Midbrain (tissue), 1 donor: ENCODE data around the gene SLC35G6.

ENCODE experiments used
- DNase-seq: peaks from one replicate; lab custom pipeline; 2025; lab: John Stamatoyannopoulos, UW

The SLC35G6 gene

DNA sequence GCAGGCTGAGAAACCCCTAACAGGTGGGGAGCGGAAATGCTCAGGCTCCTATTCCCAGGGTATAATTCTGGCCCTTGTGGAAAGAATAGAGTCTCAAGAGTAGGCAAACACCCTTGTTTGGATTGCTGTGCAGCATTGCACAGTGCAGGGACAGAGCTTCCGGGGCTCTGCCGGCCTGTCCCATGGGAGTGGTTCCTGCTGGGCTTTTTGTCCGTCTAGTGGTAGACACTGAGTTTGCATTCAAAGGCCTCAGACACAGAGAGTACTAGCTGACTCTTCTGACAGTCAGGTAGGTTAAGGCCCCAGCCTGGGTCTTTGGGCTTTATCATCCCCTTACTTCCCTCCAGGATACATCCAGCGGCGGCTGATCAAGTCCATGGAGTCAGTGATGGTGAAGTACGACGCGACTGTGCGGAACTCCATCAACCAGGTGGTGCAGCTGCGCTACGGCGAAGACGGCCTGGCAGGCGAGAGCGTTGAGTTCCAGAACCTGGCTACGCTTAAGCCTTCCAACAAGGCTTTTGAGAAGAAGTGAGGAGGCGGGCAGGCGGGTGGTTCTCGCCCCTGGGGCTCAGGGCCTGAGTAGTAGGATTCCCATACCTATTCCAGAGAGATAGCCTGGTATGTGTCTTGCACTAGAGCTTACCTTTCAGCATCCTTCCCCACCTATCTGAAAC lies 21.1 kb downstream of the SLC35G6 start:
- no peak for DNase-seq

- DNase-seq: no peak
Measured at GRCh38 chr17:7502987-7503386, 21.7 kb downstream of the SLC35G6 start.

DNA sequence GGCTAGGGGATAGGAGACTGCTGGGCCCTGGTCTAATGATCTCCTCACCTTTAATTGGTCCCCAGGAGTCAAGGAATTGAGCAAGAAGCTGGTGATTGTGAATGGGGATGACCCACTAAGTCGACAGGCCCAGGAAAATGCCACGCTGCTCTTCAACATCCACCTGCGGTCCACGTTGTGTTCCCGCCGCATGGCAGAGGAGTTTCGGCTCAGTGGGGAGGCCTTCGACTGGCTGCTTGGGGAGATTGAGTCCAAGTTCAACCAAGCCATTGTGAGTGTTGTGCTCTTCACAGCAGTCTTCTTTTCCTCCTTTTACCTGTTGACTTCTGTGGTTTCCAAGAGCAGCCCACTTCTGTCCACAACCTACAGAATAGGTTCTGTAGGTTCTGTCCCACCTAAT lies 22.3 kb downstream of the SLC35G6 start:
- no peak for DNase-seq

- DNase-seq: no peak
Measured at GRCh38 chr17:7508145-7508544, 26.9 kb downstream of the SLC35G6 start.

GRCh38 chr17:7508846-7509245 lies 27.6 kb downstream of the SLC35G6 start:
- no peak for DNase-seq

DNA sequence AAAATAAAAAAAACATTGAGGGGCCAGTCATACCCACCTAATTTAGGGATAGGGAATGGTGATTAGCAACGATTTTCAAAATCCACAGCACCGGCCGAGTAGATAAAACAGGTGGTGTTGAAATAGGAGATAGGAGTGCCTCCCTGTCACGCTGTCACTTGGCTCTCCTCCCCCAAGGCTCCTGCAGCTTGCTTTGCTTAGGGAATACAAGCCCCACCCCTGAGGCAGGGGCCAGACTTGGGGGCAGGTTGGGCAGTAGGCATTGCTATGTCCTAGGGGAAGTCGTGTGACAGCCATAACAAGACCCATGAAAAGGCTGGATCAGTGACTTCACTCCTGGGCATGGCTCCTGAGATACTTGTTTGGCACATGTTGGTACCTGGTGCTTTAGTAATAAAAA lies 28.7 kb downstream of the SLC35G6 start:
- no peak for DNase-seq

DNA sequence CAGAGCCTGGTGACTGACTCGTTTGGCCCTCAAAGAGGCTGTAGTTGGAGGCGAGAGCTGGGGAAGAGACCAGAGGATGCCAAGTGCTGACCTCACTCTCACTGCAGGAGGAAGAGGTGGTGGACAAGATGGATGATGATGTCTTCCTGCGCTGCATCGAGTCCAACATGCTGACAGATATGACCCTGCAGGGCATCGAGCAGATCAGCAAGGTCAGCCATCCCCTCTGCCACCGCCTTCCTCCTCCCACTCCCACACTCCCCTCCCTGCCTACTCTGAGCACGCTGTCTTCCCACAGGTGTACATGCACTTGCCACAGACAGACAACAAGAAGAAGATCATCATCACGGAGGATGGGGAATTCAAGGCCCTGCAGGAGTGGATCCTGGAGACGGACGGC lies 29.9 kb downstream of the SLC35G6 start:
- DNase-seq: no peak

- DNase-seq: no peak
Measured at GRCh38 chr17:7512105-7512504, 30.9 kb downstream of the SLC35G6 start.

- no peak for DNase-seq
Measured at GRCh38 chr17:7512824-7513540, 31.7 kb downstream of the SLC35G6 start.

DNA sequence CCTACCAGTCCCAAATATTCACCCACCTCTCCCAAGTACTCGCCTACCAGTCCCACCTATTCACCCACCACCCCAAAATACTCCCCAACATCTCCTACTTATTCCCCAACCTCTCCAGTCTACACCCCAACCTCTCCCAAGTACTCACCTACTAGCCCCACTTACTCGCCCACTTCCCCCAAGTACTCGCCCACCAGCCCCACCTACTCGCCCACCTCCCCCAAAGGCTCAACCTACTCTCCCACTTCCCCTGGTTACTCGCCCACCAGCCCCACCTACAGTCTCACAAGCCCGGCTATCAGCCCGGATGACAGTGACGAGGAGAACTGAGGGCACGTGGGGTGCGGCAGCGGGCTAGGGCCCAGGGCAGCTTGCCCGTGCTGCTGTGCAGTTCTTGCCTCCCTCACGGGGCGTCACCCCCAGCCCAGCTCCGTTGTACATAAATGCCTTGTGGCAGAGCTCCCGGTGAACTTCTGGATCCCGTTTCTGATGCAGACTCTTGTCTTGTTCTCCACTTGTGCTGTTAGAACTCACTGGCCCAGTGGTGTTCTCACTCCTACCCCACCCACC lies 32.7 kb downstream of the SLC35G6 start:
- no peak for DNase-seq

- DNase-seq: no peak
Measured at GRCh38 chr17:7515911-7516610, 34.8 kb downstream of the SLC35G6 start.

DNA sequence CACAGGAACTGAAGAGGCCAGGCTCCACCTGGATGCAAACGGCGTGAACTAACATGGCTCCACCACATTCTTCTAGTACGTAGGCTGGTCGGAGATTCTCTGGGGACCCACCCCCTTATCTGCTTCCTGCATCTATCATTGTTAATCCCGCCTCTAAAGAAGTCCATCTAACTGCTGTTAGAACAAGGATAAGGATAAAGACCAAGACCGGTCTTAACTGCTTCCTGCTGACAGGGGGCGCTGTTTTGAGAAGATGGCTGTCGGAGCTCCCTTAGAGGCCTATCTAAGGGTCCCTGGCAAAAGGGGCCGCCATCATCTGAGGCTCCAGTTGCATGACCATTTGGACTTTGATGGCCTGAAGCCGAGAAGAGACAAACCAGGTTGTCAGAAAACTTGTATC lies 41.8 kb downstream of the SLC35G6 start:
- DNase-seq: no peak

DNA sequence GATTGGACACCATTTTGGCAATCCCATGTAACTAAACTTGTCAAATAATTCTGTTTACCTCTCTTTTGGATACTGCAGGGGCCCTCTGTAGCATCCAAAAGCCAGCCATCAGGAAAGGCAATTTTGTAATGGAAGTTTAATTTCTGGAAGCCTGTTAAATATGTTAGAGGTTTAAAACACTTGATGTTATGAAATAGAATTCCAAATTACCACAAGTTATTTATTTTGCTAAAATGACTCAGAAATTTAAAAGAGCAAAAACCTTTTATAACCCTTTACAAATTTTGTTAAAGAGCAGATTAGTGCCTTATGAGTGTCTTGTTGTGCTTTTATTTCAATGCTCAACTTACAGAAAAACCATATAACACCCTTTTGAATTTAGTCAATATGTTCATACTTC lies 47.6 kb downstream of the SLC35G6 start:
- DNase-seq: no peak

GRCh38 chr17:7530023-7530900 lies 49.0 kb downstream of the SLC35G6 start:
- DNase-seq: no peak
